Epithelial cell of alveolus of lung (primary cell): ENCODE measurements around the gene CKM. TPM values are rescaled to one million over a fixed set of nuclear protein-coding genes. Genes with fewer than 3 reads are reported as not detected.

Experiments
- total RNA-seq: library from RNA; depleted of rRNA; stranded (reverse); fragments of >200 nt; gene quantifications from 2 replicates; pipeline ENCODE4 v1.2.1, GENCODE V29; 2015

CKM gene
- 6.0 TPM in 1 of 2 replicates, not detected in the other for total RNA-seq

GRCh38 chr19:45322744-45323281 is at the start of gene CKM:
CKM (minus strand) TSS chr19:45322875; CDS start chr19:45319713, 3,162 bp downstream.

GRCh38 chr19:45370410-45371204 is 47.9 kb upstream of the CKM start, which contains the start of gene ERCC2:
ERCC2 (minus strand) TSS chr19:45370573; CDS start chr19:45370540, 33 bp downstream.

GRCh38 chr19:45340232-45340898 is 17.7 kb upstream of the CKM start, which contains the start of gene KLC3:
KLC3 (plus strand) TSS chr19:45340750; CDS start chr19:45345542, 4,792 bp downstream.

Other genes with a start within 250 kb of the CKM start
- 0.26 and 1.5 TPM in 2 replicates for gene ZNF296, start 246.4 kb downstream of the CKM start, total RNA-seq
- gene GEMIN7, start 243.6 kb downstream of the CKM start, total RNA-seq, result 34.7 and 48.5 TPM in 2 replicates
- gene PPP1R37, start 229.7 kb downstream of the CKM start, total RNA-seq, result 16.2 and 32.3 TPM in 2 replicates
- gene NKPD1, start 161.9 kb downstream of the CKM start, total RNA-seq, result under 0.01 and 0.16 TPM in 2 replicates
- gene TRAPPC6A, start 144.6 kb downstream of the CKM start, total RNA-seq, result 14.1 and 33.1 TPM in 2 replicates
- 5.0 and 8.6 TPM in 2 replicates for gene BLOC1S3, start 144.1 kb downstream of the CKM start, total RNA-seq
- gene EXOC3L2, start 77.5 kb downstream of the CKM start, total RNA-seq, result 0.24 TPM in 1 of 2 replicates, not detected in the other
- gene MARK4, start 71.6 kb downstream of the CKM start, total RNA-seq, result 17.1 and 34.5 TPM in 2 replicates
- gene KLC3, start 17.9 kb upstream of the CKM start, total RNA-seq, result 0.65 TPM in 1 of 2 replicates, not detected in the other
- gene ERCC2, start 47.7 kb upstream of the CKM start, total RNA-seq, result 14.2 and 39.7 TPM in 2 replicates
- gene PPP1R13L, start 82.2 kb upstream of the CKM start, total RNA-seq, result 3.6 and 18.6 TPM in 2 replicates
- 3.4 and 9.3 TPM in 2 replicates for gene POLR1G, start 83.8 kb upstream of the CKM start, total RNA-seq
- 114 and 183 TPM in 2 replicates for gene ERCC1, start 101.0 kb upstream of the CKM start, total RNA-seq
- gene FOSB, start 145.1 kb upstream of the CKM start, total RNA-seq, result 7.4 and 16.4 TPM in 2 replicates
- 13.7 and 20.2 TPM in 2 replicates for gene RTN2, start 174.2 kb upstream of the CKM start, total RNA-seq
- gene PPM1N, start 175.6 kb upstream of the CKM start, total RNA-seq, result 1.2 and 5.6 TPM in 2 replicates
- gene VASP, start 184.6 kb upstream of the CKM start, total RNA-seq, result 52.7 and 162 TPM in 2 replicates